HG03066 (cell line): ENCODE data around the gene XPNPEP2.

Experiments
- ATAC-seq: cut with Tn5 transposase; IDR thresholded peaks from one replicate; pipeline ENCODE4 v1.9.1; 2021; ENCODE audit warnings: low read depth; ENCODE audit not compliant: unreplicated experiment

The XPNPEP2 gene

DNA sequence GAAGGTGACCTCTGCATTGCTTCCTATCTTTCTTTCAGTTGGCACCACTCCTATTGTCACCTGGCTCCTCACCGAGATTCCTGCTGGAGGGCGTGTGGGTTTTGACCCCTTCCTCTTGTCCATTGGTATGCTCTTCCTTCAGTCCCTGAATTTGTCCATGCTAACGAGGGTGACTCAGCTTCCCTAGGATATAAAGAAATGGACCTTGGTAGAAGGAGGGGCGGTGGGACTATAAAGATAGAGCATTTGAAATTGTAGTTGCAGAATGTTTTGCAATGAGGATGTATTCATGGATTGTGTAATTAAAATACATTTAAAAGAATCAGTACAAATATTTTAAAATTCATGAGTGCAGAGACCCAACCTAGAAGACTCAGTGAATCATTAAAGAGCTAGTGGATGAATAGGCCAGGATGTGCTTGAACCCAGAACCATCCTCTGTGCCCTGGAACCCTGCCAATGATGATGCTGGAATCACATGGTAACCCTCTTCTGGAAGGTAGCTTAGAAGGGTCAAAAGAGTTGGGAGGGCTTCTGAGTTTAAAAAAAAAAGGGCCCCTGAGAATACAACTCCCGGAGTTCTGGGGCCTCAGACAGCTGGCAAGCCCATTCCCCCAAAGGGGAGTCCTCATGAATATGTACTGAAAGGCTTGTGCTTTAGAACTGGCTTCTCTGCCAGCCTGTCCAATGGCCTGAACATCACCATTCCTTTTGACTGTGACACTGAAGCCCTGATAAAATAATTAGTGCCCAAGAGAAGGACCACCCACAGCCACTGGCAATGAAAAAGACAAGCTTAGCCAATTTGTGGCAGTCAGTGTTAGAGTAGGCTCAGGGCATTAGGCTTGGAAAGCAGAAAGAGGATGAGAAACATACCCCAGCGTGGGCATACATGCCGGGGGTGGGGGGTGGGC is 8.0 kb downstream of the XPNPEP2 start:
- no peak for ATAC-seq

- ATAC-seq, result no peak
These were observed 8.8 kb downstream of the XPNPEP2 start for GRCh38 chrX:129747533-129747932.

GRCh38 chrX:129748305-129748704 is 9.5 kb downstream of the XPNPEP2 start:
- ATAC-seq, result no peak

DNA sequence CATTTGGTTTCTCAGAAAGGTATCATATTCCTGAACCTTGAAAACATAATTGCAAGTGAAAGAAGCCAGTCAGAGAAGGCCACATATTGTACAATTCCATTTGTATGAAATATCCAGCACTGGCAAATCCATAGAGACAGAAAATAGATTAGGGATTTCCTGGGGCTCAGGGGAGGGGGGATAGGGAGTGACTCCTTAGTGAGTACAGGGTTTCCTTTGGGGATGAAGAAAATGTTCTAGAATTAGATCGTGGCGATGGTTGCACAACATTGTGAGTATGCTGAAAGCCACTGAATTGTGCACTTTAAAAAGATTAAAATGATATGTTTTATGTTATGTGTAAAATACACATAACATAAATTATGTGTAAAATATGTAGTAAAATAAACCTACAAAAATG is 10.3 kb downstream of the XPNPEP2 start:
- no peak for ATAC-seq

- no peak for ATAC-seq
These were observed 12.2 kb downstream of the XPNPEP2 start for GRCh38 chrX:129750971-129751370.

DNA sequence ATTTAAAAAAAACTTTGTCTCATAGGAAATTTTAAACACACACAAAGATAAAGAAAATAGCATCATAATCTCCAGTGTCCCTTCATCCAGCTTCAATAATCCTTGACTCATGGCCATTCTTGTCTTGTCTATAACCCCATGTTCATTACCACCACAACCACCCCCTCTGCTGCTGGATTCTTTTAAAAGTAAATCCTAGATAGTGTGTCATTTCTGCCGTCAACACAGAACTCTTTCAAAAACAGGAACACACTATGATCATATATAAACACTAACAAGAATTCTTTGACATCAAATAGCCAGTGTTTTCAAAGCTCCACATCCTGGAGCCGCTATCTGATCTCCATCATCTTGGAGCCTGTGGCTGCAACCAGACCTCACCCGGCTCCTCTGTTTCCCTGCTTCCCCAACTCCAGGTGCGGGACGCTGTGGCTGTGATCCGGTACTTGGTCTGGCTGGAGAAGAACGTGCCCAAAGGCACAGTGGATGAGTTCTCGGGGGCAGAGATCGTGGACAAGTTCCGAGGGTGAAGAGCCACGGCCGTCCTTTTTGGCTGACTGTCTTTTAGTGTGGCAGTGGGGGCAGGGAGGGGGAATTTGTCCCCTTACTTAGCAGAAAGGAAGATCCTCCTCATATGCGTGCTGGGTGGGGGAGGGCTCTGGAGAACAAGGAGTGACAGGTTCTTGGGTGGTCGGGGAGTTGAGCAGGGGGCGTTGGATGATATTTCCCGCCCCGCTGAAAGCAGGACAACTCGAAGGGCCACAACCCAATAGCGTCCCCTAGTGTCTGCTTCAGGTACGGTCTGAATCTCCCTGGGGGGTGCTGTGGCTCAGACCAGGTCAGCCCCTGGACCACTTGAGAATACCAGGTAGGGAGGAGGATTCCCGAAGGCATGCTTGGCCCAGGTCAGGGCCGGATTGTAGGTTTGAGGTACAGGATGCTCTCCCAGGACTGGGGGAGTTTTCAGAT is 15.6 kb downstream of the XPNPEP2 start:
- no peak for ATAC-seq

- no peak for ATAC-seq
These were observed 17.2 kb downstream of the XPNPEP2 start for GRCh38 chrX:129755779-129756650.

DNA sequence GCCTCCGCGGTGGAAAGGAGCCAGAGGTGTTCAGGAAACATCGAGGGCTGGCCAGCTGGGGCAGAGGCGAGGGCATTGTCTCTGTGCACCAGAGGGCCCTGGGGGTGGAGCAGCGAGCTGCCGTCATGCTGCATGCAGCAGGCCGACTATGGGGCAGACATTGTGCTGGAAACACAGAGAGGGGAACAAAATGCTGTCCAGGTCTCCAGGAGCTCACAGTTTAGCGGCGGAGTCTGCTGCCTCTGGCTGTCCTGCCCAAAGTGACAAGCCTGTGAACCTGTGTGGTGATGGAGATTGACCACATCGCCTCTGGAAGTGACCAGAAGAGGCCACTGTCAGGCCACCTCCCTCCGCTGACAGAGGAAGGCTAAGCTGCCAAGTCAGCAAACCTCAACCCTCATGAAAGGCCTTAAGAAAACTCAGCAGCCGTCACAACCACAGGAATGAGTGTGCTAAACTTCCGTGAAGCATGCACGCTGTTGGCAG is 20.8 kb downstream of the XPNPEP2 start:
- ATAC-seq, result no peak

- no peak for ATAC-seq
These were observed 21.4 kb downstream of the XPNPEP2 start for GRCh38 chrX:129760155-129760554.

GRCh38 chrX:129760981-129761380 is 22.2 kb downstream of the XPNPEP2 start:
- ATAC-seq, result no peak

DNA sequence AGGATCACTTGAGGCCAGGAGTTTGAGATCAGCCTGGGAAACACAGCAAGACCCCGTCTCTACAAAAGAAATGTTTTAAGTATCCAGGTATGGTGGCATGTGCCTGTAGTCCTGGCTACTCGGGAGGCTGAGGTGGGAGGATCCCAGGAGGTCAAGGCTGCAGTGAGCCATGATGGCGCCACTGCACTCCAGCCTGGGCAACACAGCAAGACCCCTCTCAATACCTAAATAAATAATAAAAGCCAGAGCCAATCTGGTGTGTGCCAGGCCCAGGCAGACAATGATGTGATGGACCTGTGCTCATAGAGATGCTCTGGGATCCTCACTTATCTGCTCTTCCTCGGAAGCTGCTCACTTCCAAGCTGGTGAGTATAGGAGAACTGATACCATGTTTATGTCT is 22.8 kb downstream of the XPNPEP2 start:
- ATAC-seq, result no peak

GRCh38 chrX:129762448-129762847 is 23.7 kb downstream of the XPNPEP2 start:
- ATAC-seq, result no peak

- ATAC-seq, result no peak
These were observed 24.9 kb downstream of the XPNPEP2 start for GRCh38 chrX:129763666-129764065.

- no peak for ATAC-seq
These were observed 29.4 kb downstream of the XPNPEP2 start for GRCh38 chrX:129768186-129768585.

DNA sequence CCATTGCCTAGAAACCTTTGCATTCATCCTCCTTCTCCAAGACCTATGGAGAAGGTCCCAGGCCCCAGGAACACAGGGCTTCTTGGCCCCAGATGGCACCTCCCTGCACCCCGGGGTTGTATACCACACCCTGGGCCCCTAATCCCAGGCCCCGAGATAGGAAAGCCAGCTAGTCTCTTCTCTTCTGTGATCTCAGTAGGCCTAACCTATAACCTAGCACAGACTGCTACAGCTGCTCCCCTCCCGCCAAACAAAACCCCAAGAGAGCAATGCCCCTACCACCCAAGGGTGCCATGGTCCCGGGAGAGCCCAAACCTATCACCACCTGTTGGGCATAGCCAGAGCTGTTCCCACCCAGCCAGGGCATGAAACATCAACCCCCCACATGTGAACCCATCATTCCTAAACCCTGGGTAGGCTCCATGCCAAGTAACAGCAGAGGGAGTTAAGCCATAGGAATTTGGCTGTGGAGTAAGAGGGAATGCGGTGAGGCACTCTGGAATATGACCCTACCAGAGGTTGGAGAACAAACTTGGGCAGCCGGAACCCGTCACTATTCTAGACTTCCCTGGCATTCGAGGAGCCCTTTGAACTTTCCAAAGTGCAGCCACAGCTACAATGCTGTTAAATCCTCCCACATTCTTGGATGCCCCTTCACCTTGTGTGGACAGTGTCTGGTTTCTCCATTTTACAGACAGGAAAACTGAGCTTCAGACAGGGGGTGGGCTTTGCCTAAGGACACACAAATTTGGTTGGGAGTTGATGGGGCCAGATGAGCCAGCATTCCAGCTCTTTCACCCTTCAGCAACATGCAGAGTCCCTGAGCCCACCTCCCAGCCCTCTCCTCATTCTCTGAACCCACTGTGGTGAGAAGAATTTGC is 30.0 kb downstream of the XPNPEP2 start:
- ATAC-seq, result no peak

GRCh38 chrX:129769467-129770154 is 30.8 kb downstream of the XPNPEP2 start:
- peak; percentile 39 for ATAC-seq

DNA sequence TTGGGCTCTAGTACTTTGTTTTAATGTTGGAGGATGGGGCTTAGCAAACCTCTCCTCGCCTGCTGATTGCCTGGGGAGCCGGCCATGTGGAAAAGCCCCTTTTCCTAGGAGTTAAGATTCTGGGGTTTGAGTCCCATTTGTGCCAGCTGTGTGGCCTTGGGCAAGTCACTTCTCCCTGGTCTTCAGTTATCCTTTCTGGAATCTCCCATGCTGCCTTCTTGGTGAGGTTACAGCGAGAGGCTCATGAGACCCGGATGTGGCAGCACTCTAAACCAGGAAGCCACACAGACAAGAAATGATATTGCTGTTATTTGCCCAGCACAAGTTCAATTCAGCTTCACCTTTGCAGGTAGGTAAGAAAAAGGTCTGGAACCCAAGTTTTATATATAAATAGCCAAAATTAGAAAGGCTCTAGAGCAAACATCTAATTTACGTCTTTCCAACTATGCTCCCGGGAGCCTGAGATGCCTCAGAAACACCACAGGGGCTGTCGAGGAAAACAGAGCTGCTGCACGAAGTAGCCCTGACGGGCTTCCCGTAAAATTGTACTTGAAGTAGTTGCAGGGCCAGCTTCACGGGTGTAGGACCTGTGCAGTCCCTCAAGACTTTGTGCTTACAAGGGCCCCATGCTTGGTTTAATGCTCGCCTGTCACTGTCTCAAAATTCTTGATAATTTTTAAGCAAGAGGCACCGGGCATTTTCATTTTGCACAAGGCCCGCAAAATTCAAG is 32.7 kb downstream of the XPNPEP2 start:
- no peak for ATAC-seq
